Right atrium auricular region (tissue), 2 donors: ENCODE measurements around the gene NAPB. TPM values are rescaled to one million over a fixed set of nuclear protein-coding genes. Genes with fewer than 3 reads are reported as not detected.
A peak's percentile ranks its signal among the peaks of the same experiment; 100 is the strongest.

ENCODE experiments used
- DNase-seq: peaks from one replicate; pipeline ENCODE4 v3.0.0-alpha.2; 2019; ENCODE audit warnings: low spot score
- H3K27ac ChIP-seq, 2 donors: fragments of 200-600 bp; sonication (generic); 1 replicate in 1 of 2; 2 replicates in 1 of 2; pipeline ENCODE4 v1.5.1; 2016 to 2019
- H3K27me3 ChIP-seq, 2 donors: fragments of 200-600 bp; sonication (generic); one replicate each; pipeline versions ENCODE4 v1.5.1 to v1.6.0; 2017 to 2019
- H3K36me3 ChIP-seq: fragments of 200-600 bp; sonication (generic); one replicate; pipeline ENCODE4 v1.5.1; 2016
- H3K4me1 ChIP-seq, 2 donors: fragments of 200-600 bp; sonication (generic); one replicate each; pipeline versions ENCODE4 v1.5.1 to v1.6.0; 2017 to 2019
- H3K4me3 ChIP-seq, 2 donors: fragments of 200-600 bp; sonication (generic); 1 replicate in 1 of 2; 2 replicates in 1 of 2; pipeline ENCODE4 v1.5.1; 2017 to 2019; ENCODE audit warnings: mild to moderate bottlenecking in 1 of 2, moderate library complexity in 1 of 2
- H3K9me3 ChIP-seq, 2 donors: fragments of 200-600 bp; sonication (generic); one replicate each; pipeline ENCODE4 v1.5.1; 2019
- total RNA-seq, 2 donors: library from RNA; depleted of rRNA; stranded (reverse); fragments of >200 nt; gene quantifications; one replicate each; pipeline ENCODE4 v1.1.0, GENCODE V29; 2016
- TF ChIP-seq, protein P1 (sequence below), 2 donors: fragments of 200-600 bp; sonication (generic); IDR thresholded peaks; one replicate each; pipeline ENCODE4 v1.5.1; 2019; ENCODE audit warnings: antibody characterized with exemption in 2 of 2

The NAPB gene
- total RNA-seq, 2 donors from 2014 or later: 4.8 to 5.1 TPM

DNA sequence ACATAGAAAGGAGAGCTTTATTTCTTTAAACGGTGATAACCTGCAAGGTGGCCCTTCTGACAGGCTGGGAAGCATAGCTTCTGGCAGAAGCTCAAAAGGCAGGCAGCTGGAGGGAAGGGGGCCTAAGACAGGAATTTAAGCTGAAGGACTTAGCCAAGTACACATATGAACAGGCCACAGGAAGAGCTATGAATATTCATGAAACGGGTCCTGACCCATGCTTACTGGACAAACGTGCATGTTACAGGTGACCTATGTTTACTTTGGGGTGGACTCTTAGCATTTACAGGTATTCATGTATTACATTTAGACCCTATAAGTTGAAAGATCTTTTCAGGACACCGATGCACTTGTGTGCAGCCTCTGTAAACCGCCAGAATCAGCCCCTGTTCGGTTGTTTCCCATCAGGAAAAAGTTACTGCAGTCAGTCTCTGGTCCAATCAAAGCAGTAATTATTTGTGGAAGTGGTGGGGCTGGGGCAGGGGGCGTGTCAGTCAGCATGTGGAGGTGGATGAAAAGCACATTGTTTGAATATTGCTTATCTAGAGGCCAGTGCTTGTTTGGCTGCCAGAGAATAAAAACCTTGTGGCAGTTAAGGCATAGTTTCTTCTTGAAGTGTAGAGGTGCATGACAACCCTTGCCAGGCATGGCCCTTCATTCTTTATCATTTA lies 62.2 kb downstream of the NAPB start:
- Histone ChIP-seq H3K4me3 (no peak overlapping the region), H3K9me3 (no peaks in the 10 kb centered on the region), H3K27me3 (no peaks in the 10 kb centered on the region), H3K36me3 (peaks cover 12% of the 10 kb centered on the region), H3K27ac (peak overlapping the region; percentile 97), H3K4me1 (peaks cover 0 to 41% of the 10 kb centered on the region in 2 donors)
- TF ChIP-seq, protein P1, sequence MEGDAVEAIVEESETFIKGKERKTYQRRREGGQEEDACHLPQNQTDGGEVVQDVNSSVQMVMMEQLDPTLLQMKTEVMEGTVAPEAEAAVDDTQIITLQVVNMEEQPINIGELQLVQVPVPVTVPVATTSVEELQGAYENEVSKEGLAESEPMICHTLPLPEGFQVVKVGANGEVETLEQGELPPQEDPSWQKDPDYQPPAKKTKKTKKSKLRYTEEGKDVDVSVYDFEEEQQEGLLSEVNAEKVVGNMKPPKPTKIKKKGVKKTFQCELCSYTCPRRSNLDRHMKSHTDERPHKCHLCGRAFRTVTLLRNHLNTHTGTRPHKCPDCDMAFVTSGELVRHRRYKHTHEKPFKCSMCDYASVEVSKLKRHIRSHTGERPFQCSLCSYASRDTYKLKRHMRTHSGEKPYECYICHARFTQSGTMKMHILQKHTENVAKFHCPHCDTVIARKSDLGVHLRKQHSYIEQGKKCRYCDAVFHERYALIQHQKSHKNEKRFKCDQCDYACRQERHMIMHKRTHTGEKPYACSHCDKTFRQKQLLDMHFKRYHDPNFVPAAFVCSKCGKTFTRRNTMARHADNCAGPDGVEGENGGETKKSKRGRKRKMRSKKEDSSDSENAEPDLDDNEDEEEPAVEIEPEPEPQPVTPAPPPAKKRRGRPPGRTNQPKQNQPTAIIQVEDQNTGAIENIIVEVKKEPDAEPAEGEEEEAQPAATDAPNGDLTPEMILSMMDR (IDR thresholded peaks at IDR 0.05): no peak
- no peak for DNase-seq

DNA sequence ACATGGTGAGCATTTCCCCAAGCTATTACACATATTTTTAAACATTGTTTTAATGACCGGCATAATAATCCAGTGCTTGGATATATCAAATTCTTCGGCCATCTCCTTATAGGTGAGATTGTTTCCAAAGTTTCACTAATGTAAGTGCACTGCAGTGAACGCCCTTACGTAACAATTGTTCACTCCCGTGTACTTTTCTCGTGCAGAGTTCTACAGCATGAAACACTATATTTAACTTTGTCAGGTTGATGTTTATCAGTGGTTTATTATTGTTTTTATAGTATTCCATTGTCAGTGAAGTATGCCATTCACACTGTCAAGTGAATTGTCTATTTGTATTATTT lies 62.8 kb downstream of the NAPB start:
- H3K27ac ChIP-seq: peak overlapping the region; percentile 97
- H3K9me3 ChIP-seq: no peaks in the 10 kb centered on the region
- peak overlapping the region; percentile 54 to 68 for H3K4me3 ChIP-seq
- peaks cover 12% of the 10 kb centered on the region for H3K36me3 ChIP-seq
- peaks cover 0 to 37% of the 10 kb centered on the region in 2 donors for H3K4me1 ChIP-seq
- no peaks in the 10 kb centered on the region for H3K27me3 ChIP-seq
- TF ChIP-seq, protein P1 (IDR thresholded peaks at IDR 0.05): no peak
- no peak for DNase-seq

DNA sequence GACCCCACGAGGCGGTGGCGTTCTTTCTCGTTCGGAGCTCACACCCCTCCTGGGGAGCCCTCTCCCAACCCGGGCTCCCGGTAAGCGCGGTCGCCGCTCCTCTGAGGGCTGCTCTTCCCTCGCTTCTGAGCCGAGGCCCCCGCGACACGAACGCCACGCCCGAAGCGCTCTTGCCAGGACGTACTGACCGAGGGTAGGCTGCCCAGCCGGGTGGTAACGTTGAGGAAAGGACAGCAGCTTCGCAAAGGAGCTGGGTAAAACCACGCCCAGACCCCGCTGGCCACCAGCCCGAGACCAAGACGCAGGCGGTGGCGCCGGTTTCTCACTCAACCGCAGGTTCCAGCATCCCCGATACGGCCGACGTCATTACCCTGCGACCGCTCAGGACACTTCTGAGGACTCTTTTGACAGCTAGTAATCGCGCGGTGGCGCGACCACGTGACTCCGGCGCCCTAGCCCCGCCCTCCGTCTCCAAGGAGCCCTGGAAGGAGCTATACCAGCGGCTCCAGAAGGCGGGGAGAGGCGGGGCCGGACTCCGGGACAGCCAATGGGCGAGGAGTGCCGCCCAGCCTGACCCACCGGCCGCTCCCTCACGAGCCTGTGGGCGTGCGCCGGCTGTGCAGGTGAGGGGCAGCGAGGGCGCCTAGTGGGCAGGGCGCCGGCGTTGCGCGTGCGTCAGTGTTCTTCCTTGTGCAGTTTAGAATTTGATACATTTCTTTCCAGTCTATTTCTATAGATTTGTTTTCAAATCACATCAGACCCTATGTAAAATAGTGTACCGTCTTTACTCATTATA lies 63.3 kb downstream of the NAPB start:
- TF ChIP-seq, protein P1 (IDR thresholded peaks at IDR 0.05): peak in 1 of 2 donors; percentile 18
- Histone ChIP-seq H3K36me3 (peaks cover 12% of the 10 kb centered on the region), H3K9me3 (no peaks in the 10 kb centered on the region), H3K27me3 (no peaks in the 10 kb centered on the region), H3K4me1 (peaks cover 0 to 33% of the 10 kb centered on the region in 2 donors), H3K27ac (peak overlapping the region; percentile 97), H3K4me3 (peak overlapping the region; percentile 54 to 68)
- peak; percentile 100 for DNase-seq

DNA sequence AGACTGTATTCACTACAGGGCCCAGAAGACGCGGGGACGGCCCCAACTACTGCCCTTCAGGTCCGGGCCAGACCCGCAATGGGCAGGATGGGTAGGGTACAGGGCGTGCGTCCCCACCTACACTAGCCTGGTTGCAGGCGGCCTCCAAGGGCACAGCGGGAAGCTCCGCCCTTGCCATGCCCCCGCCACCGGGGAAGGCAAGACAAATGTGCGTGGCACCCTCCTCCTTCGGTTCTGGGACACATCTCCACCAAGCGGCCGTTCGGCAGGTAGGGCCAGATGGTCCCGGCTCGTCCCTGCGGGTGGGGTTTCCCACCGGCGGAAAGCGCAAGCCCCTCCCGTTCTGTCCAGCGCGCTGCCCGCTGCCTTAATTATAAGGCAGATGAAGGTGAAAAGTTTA lies 65.1 kb downstream of the NAPB start:
- H3K27me3 ChIP-seq: no peaks in the 10 kb centered on the region
- DNase-seq: no peak
- no peak overlapping the region for H3K4me3 ChIP-seq
- H3K36me3 ChIP-seq: peaks cover 12% of the 10 kb centered on the region
- H3K27ac ChIP-seq: peak overlapping the region in 1 of 2 donors; percentile 97
- H3K4me1 ChIP-seq: peaks cover 0 to 46% of the 10 kb centered on the region in 2 donors
- H3K9me3 ChIP-seq: no peaks in the 10 kb centered on the region
- TF ChIP-seq, protein P1 (IDR thresholded peaks at IDR 0.05): no peak

DNA sequence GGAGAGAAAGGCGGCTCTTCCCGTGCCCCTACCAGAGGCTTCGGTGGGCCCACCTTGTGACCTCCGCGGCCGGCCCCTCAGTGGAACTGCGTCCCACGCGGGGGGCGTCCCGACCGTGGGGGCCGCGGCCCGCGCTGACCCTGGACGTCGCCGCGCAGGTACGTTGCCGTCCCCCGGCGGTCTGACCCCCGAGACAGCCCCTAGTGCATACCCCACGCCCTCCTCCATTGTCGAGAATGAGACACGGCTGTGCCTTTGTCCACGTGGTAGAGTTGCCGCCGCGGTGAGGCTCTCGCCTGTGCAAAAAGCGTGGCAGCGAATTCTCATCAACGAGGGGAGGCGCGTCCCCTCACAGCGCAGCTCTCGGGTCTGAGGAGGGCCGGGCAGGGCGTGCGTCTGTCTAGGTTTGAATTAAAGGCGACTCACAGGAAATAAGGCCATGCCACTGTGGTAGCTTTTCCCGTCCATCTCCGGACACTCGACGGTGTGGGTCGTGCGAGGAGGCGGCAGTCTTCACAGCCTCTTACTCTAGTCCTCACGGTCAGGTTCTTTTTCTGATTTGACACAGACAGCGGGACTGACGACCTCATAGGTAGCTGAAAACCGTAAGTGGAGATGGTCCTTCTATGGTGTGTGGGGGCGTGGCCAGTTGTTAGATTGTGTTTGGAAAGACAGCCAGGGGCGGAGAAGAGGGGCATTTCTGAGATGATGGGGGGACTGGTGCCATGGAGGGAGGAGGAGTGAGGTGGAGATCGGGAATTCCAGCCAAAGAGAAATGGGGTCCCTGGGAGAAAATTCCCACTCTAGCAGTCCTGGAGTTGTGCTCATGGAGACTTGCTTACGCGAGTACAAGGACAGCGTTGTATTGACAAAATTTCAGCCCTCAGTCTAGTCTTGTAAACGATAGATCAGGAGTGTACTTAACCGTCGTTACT lies 70.1 kb downstream of the NAPB start:
- Histone ChIP-seq H3K27ac (peak overlapping the region; percentile 95), H3K9me3 (no peaks in the 10 kb centered on the region), H3K4me3 (peak overlapping the region; percentile 93 to 99), H3K4me1 (peaks cover 0 to 29% of the 10 kb centered on the region in 2 donors), H3K27me3 (no peaks in the 10 kb centered on the region), H3K36me3 (peaks cover 10% of the 10 kb centered on the region)
- TF ChIP-seq, protein P1 (IDR thresholded peaks at IDR 0.05): no peak
- DNase-seq: peak; percentile 71
